Stimulated activated CD8-positive, alpha-beta memory T cell treated with anti-CD3 and anti-CD28 coated beads, Interleukin-12 subunit alpha, Interleukin-12 subunit beta, amount 100 ng/mL, for 24 hours (primary cell): ENCODE data around the gene ADAMTSL5.
A peak's percentile ranks its signal among the peaks of the same experiment; 100 is the strongest.
"Not testable (repeated sequence)": the region's sequence is repeated elsewhere in the genome, so short reads cannot be mapped to it uniquely, and the experiment has no call there.

ENCODE experiments used
- DNase-seq: peaks from one replicate; pipeline ENCODE4 v3.0.0-alpha.2; 2020; ENCODE audit errors: extremely low read depth

The ADAMTSL5 gene

GRCh38 chr19:1481893-1482360, 30.9 kb downstream of the ADAMTSL5 start:
- no peak for DNase-seq

GRCh38 chr19:1481224-1481892, 31.5 kb downstream of the ADAMTSL5 start:
- no peak for DNase-seq

- DNase-seq, result peak; percentile 89
Observed at GRCh38 chr19:1478934-1479707, 33.7 kb downstream of the ADAMTSL5 start, which contains the start of gene C19orf25. TSS of gene C19orf25 (minus strand) at chr19:1479215. CDS start at chr19:1478903, 312 bp downstream.

- DNase-seq, result not testable (repeated sequence)
Observed at GRCh38 chr19:1477056-1477455, 35.8 kb downstream of the ADAMTSL5 start.

GRCh38 chr19:1475751-1476437, 36.9 kb downstream of the ADAMTSL5 start:
- DNase-seq, result no peak

GRCh38 chr19:1474765-1475351, 38.0 kb downstream of the ADAMTSL5 start:
- DNase-seq, result no peak

GRCh38 chr19:1474011-1474764, 38.6 kb downstream of the ADAMTSL5 start:
- DNase-seq, result no peak

- no peak for DNase-seq
Observed at GRCh38 chr19:1473085-1473851, 39.6 kb downstream of the ADAMTSL5 start.

GRCh38 chr19:1472231-1473084, 40.4 kb downstream of the ADAMTSL5 start:
- DNase-seq, result no peak

GRCh38 chr19:1471515-1472160, 41.2 kb downstream of the ADAMTSL5 start:
- no peak for DNase-seq

- no peak for DNase-seq
Observed at GRCh38 chr19:1471010-1471514, 41.8 kb downstream of the ADAMTSL5 start.

GRCh38 chr19:1470305-1471009, 42.4 kb downstream of the ADAMTSL5 start:
- no peak for DNase-seq

- DNase-seq, result no peak
Observed at GRCh38 chr19:1470055-1470304, 42.8 kb downstream of the ADAMTSL5 start.

GRCh38 chr19:1469255-1470054, 43.4 kb downstream of the ADAMTSL5 start:
- no peak for DNase-seq

- DNase-seq, result no peak
Observed at GRCh38 chr19:1468821-1469254, 44.0 kb downstream of the ADAMTSL5 start.

- DNase-seq, result no peak
Observed at GRCh38 chr19:1468274-1468820, 44.5 kb downstream of the ADAMTSL5 start.
